Activated B cell treated with CpG ODN at 0.5 μM for 24 hours (primary cell): ENCODE data around the gene CRADD. TPM values are rescaled to one million over a fixed set of nuclear protein-coding genes. Genes with fewer than 3 reads are reported as not detected.
"Not testable (repeated sequence)": the region's sequence is repeated elsewhere in the genome, so short reads cannot be mapped to it uniquely, and the experiment has no call there.

ENCODE experiments used
- ATAC-seq: fragments of 200-7000 bp; cut with Tn5 transposase; one replicate; pipeline ENCODE4 v1.10.0; 2021; ENCODE audit warnings: low read depth, mild to moderate bottlenecking, moderate library complexity
- CTCF ChIA-PET: fragments of 350-600 bp; sonication (Branson Sonifier 250); formaldehyde crosslinking; loops from one replicate; lab custom pipeline; 2021; ENCODE audit warnings: antibody characterized with exemption; lab: Charles Lee
- POLR2A ChIA-PET: fragments of 350-600 bp; sonication (Branson Sonifier 250); formaldehyde crosslinking; loops from one replicate; lab custom pipeline; 2021; ENCODE audit warnings: antibody characterized with exemption; lab: Charles Lee
- DNase-seq: peaks from one replicate; pipeline ENCODE4 v3.0.0; 2022
- H3K27ac Mint-ChIP-seq: one replicate; pipeline ENCODE4 v1.8.0; 2020; ENCODE audit warnings: mixed read lengths
- H3K27me3 Mint-ChIP-seq: one replicate; pipeline ENCODE4 v1.8.0; 2021; ENCODE audit warnings: mixed read lengths
- H3K36me3 Mint-ChIP-seq: one replicate; pipeline ENCODE4 v1.8.0; 2021; ENCODE audit warnings: low read depth, mixed read lengths
- H3K4me1 Mint-ChIP-seq: one replicate; pipeline ENCODE4 v1.8.0; 2021; ENCODE audit warnings: mixed read lengths
- H3K4me3 Mint-ChIP-seq: one replicate; pipeline ENCODE4 v1.8.0; 2020; ENCODE audit warnings: mild to moderate bottlenecking, mixed read lengths
- H3K9me3 Mint-ChIP-seq: one replicate; pipeline ENCODE4 v1.8.0; 2020; ENCODE audit warnings: mixed read lengths
- CTCF ChIP-seq: fragments of 200-600 bp; IDR thresholded peaks from one replicate; pipeline ENCODE4 v1.8.0; 2022; ENCODE audit warnings: antibody characterized with exemption, mild to moderate bottlenecking
- intact Hi-C: fragments of 100-400 bp; cut with micrococcal nuclease; formaldehyde crosslinking; loops from one replicate; pipeline ENCODE4 v1.15.1; 2024
- total RNA-seq: library from RNA; stranded (reverse); gene quantifications from 2 replicates; pipeline ENCODE4 v1.2.3, GENCODE V29; 2022

The CRADD gene
- total RNA-seq, 1 donor from 2014 or later = 15.3 TPM

- Mint-ChIP-seq H3K27ac (no peak overlapping the region), H3K4me3 (no peak overlapping the region), H3K27me3 (no peaks in the 10 kb centered on the region), H3K36me3 (peaks cover 3% of the 10 kb centered on the region), H3K9me3 (peaks cover 3% of the 10 kb centered on the region), H3K4me1 (peaks cover 7% of the 10 kb centered on the region)
- ChIA-PET CTCF (no interaction called here), POLR2A (no interaction called here)
- ATAC-seq = no peak
- intact Hi-C loops = no loop called here
- no peak for DNase-seq
- no peak for TF ChIP-seq CTCF
These were observed 101.6 kb downstream of the CRADD start for GRCh38 chr12:93778766-93779165.

GRCh38 chr12:93780101-93780641 is 103.0 kb downstream of the CRADD start:
- Mint-ChIP-seq H3K4me3 (no peak overlapping the region), H3K9me3 (peaks cover 3% of the 10 kb centered on the region), H3K36me3 (peaks cover 3% of the 10 kb centered on the region), H3K4me1 (peaks cover 19% of the 10 kb centered on the region), H3K27me3 (no peaks in the 10 kb centered on the region), H3K27ac (no peak overlapping the region)
- ATAC-seq = no peak
- DNase-seq = no peak
- ChIA-PET POLR2A (no interaction called here), CTCF (no interaction called here)
- intact Hi-C loops = no loop called here
- no peak for TF ChIP-seq CTCF

- DNase-seq, H3K9me3 Mint-ChIP-seq, H3K27me3 Mint-ChIP-seq, H3K27ac Mint-ChIP-seq, intact Hi-C loops, H3K4me3 Mint-ChIP-seq, POLR2A ChIA-PET, H3K36me3 Mint-ChIP-seq, CTCF ChIA-PET, ATAC-seq: not testable (repeated sequence)
- peaks cover 26% of the 10 kb centered on the region for H3K4me1 Mint-ChIP-seq
These were observed 103.7 kb downstream of the CRADD start for GRCh38 chr12:93780886-93781285.

- H3K27ac Mint-ChIP-seq, POLR2A ChIA-PET, H3K36me3 Mint-ChIP-seq, H3K9me3 Mint-ChIP-seq, DNase-seq, H3K27me3 Mint-ChIP-seq, H3K4me3 Mint-ChIP-seq, CTCF ChIA-PET, ATAC-seq, intact Hi-C loops: not testable (repeated sequence)
- H3K4me1 Mint-ChIP-seq = peaks cover 26% of the 10 kb centered on the region
These were observed 104.8 kb downstream of the CRADD start for GRCh38 chr12:93781961-93782360.

- no peak for TF ChIP-seq CTCF
- Mint-ChIP-seq H3K4me1 (peaks cover 26% of the 10 kb centered on the region), H3K27ac (no peak overlapping the region), H3K27me3 (no peaks in the 10 kb centered on the region), H3K9me3 (peaks cover 3% of the 10 kb centered on the region), H3K4me3 (no peak overlapping the region), H3K36me3 (peaks cover 3% of the 10 kb centered on the region)
- ATAC-seq (no peak), DNase-seq (no peak)
- intact Hi-C loops = no loop called here
- POLR2A ChIA-PET = no interaction called here
- CTCF ChIA-PET = no interaction called here
These were observed 105.7 kb downstream of the CRADD start for GRCh38 chr12:93782853-93783252.

GRCh38 chr12:93783832-93784231 is 106.7 kb downstream of the CRADD start:
- Mint-ChIP-seq H3K36me3 (peaks cover 5% of the 10 kb centered on the region), H3K4me1 (peaks cover 23% of the 10 kb centered on the region), H3K27ac (peak overlapping the region; percentile 24), H3K27me3 (no peaks in the 10 kb centered on the region), H3K4me3 (no peak overlapping the region), H3K9me3 (peaks cover 6% of the 10 kb centered on the region)
- intact Hi-C loops = no loop called here
- ChIA-PET POLR2A (no interaction called here), CTCF (interaction anchor here (1.3 kb wide), 1 partner anchor 10 kb away, joined by 3 read pairs; no protein-coding TSS in a partner anchor)
- no peak for DNase-seq
- no peak for TF ChIP-seq CTCF
- peak; percentile 40 for ATAC-seq
